ENCODE data around the gene AZGP1.
"Not testable (repeated sequence)": the region's sequence is repeated elsewhere in the genome, so short reads cannot be mapped to it uniquely, and the experiment has no call there.

AZGP1 gene

DNA sequence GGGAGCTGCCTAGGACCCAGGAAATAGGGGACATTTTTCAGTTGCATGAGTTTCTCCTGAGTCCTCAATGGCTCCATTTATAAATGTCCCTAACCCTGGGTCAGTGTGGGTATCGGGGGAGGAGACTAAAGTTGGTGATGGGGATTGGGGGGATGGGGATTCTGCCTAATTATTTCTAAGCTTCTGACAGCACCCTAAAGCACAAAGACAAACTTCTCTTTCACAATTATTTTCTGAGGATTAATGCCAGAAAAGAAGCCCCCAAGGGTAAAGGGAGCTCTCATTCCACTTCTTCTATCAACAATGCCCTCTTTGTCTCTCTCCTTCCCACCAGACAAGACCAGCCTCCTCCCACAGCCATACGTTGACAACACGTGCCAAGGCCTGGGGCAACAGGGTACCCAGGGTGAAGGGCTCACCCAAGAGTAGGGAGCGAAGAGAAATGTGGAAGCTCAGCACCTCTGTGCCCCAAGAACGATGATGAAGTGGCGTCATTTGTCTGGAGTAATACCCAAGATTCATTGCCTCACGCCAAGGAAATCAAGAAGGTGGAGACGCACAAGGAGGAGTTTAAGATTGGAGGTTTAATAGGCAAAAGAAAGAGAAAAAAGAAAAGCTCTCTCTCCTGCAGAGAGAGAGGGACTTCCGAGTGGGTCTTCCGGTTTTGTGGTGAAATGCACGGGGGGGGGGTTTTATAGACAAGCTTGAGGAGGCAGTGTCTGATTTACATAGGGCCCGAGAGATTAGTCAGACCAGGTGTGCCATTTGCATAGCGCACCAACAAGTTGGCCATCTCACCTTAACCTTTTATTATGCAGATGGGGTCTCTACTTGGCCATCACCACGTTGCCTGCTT, 32.0 kb downstream of the AZGP1 start:
- DNase-seq (ENCODE audit: insufficient read length, low spot score) (no peak), FAIRE-seq (no peak)
- TF ChIP-seq, protein P1, sequence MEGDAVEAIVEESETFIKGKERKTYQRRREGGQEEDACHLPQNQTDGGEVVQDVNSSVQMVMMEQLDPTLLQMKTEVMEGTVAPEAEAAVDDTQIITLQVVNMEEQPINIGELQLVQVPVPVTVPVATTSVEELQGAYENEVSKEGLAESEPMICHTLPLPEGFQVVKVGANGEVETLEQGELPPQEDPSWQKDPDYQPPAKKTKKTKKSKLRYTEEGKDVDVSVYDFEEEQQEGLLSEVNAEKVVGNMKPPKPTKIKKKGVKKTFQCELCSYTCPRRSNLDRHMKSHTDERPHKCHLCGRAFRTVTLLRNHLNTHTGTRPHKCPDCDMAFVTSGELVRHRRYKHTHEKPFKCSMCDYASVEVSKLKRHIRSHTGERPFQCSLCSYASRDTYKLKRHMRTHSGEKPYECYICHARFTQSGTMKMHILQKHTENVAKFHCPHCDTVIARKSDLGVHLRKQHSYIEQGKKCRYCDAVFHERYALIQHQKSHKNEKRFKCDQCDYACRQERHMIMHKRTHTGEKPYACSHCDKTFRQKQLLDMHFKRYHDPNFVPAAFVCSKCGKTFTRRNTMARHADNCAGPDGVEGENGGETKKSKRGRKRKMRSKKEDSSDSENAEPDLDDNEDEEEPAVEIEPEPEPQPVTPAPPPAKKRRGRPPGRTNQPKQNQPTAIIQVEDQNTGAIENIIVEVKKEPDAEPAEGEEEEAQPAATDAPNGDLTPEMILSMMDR (IDR thresholded peaks at IDR 0.05; ENCODE audit: insufficient read depth, missing control alignments): no peak

DNA sequence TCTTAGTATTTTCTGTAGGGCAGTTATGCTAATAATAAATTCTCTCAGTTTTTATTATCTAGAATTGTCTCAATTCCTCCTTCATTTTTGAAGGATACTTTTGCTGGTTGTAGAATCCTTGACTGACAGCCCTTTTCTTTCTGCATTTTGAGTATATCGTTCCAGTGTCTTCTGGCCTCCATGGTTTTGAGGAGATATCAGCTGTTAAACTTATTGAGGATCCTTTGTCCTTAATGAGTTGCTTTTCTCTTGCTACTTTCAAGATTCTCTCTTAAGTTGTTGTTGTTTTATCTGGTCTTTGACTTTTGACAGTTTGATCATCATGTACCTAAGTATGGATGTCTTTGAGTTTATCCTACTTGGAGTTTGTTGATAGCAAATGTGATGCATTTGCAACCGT, 37.5 kb downstream of the AZGP1 start:
- FAIRE-seq: no peak
- DNase-seq (ENCODE audit: insufficient read length, low spot score): no peak
- TF ChIP-seq, protein P1 (IDR thresholded peaks at IDR 0.05; ENCODE audit: insufficient read depth, missing control alignments): no peak

DNA sequence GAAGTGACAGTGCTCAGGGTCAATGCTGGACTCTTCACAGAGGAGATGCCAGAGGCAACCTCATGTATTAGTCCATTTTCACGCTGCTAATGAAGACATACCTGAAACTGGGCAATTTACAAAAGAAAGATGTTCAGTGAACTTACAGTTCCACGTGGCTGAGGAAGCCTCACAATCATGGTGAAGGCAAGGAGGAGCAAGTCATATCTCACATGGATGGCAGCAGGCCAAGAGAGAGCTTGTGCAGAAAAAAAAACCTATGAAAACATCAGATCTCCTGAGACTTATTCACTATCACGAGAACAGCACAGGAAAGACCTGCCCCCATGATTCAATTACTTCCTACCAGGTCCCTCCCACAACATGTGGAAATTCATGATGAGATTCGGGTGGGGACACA, 40.8 kb downstream of the AZGP1 start:
- FAIRE-seq; DNase-seq (ENCODE audit: insufficient read length, low spot score): not testable (repeated sequence)

DNA sequence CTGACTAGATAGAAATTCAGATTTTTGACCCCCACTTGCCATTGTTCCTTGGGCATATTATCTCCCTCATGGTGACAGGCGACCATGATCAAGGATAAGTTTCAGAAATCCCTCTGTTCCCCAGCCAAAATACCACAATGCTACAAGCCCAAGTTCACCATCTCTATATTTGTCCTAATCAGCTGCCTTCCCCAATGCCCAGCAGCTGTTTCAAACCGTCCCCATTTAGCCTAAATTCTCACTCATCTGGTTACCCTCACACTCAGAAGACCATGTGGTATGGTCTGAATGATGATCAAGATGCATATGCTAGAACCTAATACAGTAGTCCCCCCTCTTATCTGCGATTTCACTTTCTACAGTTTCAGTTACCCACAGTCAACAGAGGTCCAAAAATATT, 45.5 kb downstream of the AZGP1 start:
- TF ChIP-seq, protein P1 (IDR thresholded peaks at IDR 0.05; ENCODE audit: insufficient read depth, missing control alignments): no peak
- FAIRE-seq (no peak), DNase-seq (ENCODE audit: insufficient read length, low spot score) (no peak)

DNA sequence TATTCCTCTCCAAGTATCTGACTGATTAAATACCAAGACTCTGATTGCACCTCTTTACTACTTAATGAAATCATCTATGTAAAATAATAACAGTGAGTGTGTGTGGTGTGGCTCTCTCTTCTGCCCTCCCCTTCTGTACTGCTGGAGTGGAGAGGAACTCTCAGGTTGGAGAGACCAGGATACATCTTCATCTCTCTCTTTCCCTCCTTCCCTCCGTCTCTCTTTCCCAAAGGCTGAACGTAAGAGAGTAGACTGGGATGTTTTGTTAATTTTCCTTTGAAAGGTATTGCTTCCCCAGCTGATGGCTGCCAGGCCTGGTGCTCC, 46.1 kb downstream of the AZGP1 start:
- FAIRE-seq (no peak), DNase-seq (ENCODE audit: insufficient read length, low spot score) (no peak)
- TF ChIP-seq, protein P1 (IDR thresholded peaks at IDR 0.05; ENCODE audit: insufficient read depth, missing control alignments): no peak

DNA sequence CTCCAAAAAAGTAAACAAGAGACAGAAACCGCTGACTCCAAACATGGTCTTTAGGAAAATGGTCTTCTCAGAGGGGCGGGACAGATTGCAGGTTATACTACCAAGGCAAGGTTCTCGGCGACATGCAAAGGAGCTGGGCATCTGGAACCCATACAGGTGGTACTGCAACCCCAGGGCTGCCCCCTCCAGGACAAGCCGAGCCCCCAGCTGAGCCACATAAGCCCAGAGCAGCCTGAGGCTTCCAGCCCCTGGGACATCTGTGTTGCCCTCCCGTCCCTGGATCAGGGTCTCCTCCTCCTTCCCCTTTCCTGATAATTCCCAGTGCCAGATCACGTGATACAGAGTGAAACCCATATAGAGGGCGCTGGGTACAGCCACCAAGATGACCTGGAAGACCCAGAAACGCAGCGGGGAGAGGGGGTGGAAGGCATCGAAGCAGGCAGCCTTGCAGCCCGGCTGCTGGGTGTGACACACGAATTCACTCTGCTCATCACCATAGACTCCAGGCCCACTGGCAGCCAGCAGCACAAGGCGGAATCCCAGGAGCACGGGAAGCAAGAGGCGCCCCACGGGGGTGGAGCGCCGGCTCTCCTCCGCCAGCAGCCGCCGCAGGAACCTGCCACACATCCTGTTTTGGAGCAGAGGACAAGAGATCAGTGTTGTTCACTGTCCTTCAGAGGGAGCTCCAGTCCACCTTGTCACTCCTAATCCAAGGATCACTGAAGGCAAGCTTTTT, 46.7 kb downstream of the AZGP1 start, which contains the start of gene GJC3:
GJC3 (minus strand) TSS at position 627 of the 736 bp plus-strand sequence; CDS start at position 627, 0 bp downstream.
- FAIRE-seq (no peak), DNase-seq (ENCODE audit: insufficient read length, low spot score) (no peak)
- TF ChIP-seq, protein P1 (IDR thresholded peaks at IDR 0.05; ENCODE audit: insufficient read depth, missing control alignments): peak; percentile 30

DNA sequence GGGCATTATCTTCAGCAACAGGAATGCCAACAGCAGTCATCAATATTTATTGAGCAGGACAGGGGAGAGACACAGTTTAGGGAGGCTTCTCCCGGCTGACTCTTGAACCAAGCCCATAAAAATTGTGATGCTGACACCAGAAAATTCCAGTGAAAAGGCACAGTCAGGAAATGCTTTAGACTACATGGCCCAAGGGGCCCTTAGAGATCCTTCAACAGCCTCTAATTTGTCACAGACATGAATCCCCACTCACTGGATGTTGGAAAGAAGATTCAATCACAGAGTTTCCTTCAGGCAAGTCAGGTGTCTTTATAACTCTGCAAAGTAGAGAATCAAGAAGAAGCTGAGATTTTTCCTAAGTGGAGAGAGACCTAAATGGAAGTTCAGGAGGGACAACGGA, 47.6 kb downstream of the AZGP1 start:
- TF ChIP-seq, protein P1 (IDR thresholded peaks at IDR 0.05; ENCODE audit: insufficient read depth, missing control alignments): no peak

More for the DNA sequence above, 47.6 kb downstream of the AZGP1 start:
- FAIRE-seq (no peak), DNase-seq (ENCODE audit: insufficient read length, low spot score) (no peak)

All from D721Med (cell line).